Measurements from ENCODE around the gene VSX1.

Gene VSX1

GRCh38 chr20:25081730-25082497 lies at the start of gene VSX1:
Gene VSX1, minus strand, starts transcription at chr20:25082141. Its CDS starts 45 bp downstream, at chr20:25082096.
- TF ChIP-seq CTCF (IDR thresholded peaks at IDR 0.05; ENCODE audit: control insufficient read depth, extremely low read depth, insufficient read depth): no peak

GRCh38 chr20:25129908-25130307 lies 48.0 kb upstream of the VSX1 start:
- TF ChIP-seq CTCF (IDR thresholded peaks at IDR 0.05; ENCODE audit: control insufficient read depth, extremely low read depth, insufficient read depth): no peak
- H3K4me3 ChIP-seq (ENCODE audit: low read depth, low read length): no peak overlapping the region
- DNase-seq (ENCODE audit: low read depth): no peak

More at GRCh38 chr20:25081730-25082497, at the start of gene VSX1:
- DNase-seq (ENCODE audit: low read depth): no peak
- H3K4me3 ChIP-seq (ENCODE audit: low read depth, low read length): no peak within 1 kb of the TSS

- H3K4me3 ChIP-seq (ENCODE audit: low read depth, low read length): no peak overlapping the region
Observed at GRCh38 chr20:25129428-25129827, 47.5 kb upstream of the VSX1 start.

GRCh38 chr20:25128649-25129048 lies 46.7 kb upstream of the VSX1 start:
- TF ChIP-seq CTCF (IDR thresholded peaks at IDR 0.05; ENCODE audit: control insufficient read depth, extremely low read depth, insufficient read depth): no peak
- no peak overlapping the region for H3K4me3 ChIP-seq (ENCODE audit: low read depth, low read length)
- no peak for DNase-seq (ENCODE audit: low read depth)

More at GRCh38 chr20:25129428-25129827, 47.5 kb upstream of the VSX1 start:
- DNase-seq (ENCODE audit: low read depth): no peak
- no peak for TF ChIP-seq CTCF (IDR thresholded peaks at IDR 0.05; ENCODE audit: control insufficient read depth, extremely low read depth, insufficient read depth)

- TF ChIP-seq CTCF (IDR thresholded peaks at IDR 0.05; ENCODE audit: control insufficient read depth, extremely low read depth, insufficient read depth): no peak
- no peak for DNase-seq (ENCODE audit: low read depth)
- no peak overlapping the region for H3K4me3 ChIP-seq (ENCODE audit: low read depth, low read length)
Observed at GRCh38 chr20:25127761-25128537, 46.0 kb upstream of the VSX1 start.

GRCh38 chr20:25126204-25127029 lies 44.5 kb upstream of the VSX1 start:
- no peak for TF ChIP-seq CTCF (IDR thresholded peaks at IDR 0.05; ENCODE audit: control insufficient read depth, extremely low read depth, insufficient read depth)
- no peak overlapping the region for H3K4me3 ChIP-seq (ENCODE audit: low read depth, low read length)
- no peak for DNase-seq (ENCODE audit: low read depth)

Measured in LNCaP clone FGC (cell line).